Heart right ventricle (tissue), 16 donors: ENCODE data around the gene PAFAH1B1. TPM values are rescaled to one million over a fixed set of nuclear protein-coding genes. Genes with fewer than 3 reads are reported as not detected.

ENCODE experiments used
- ATAC-seq, 8 donors: fragments of 200-7000 bp; cut with Tn5 transposase; one replicate each; pipeline ENCODE4 v1.9.1; 2020; ENCODE audit warnings: mild to moderate bottlenecking in 8 of 8, moderate library complexity in 8 of 8, moderate number of reproducible peaks in 1 of 8
- DNase-seq, 2 donors: peaks; one replicate each; pipeline ENCODE4 v3.0.0-alpha.2; 2020
- H3K27ac ChIP-seq, 10 donors: fragments of 200-600 bp; sonication (generic) in 2 of 10; one replicate each; pipeline versions ENCODE4 v1.5.0 to v1.8.0; 2020 to 2022; ENCODE audit warnings: mild to moderate bottlenecking in 3 of 10
- H3K27me3 ChIP-seq, 7 donors: fragments of 200-600 bp; one replicate each; pipeline ENCODE4 v1.8.0; 2021 to 2022; ENCODE audit warnings: mild to moderate bottlenecking in 2 of 7
- H3K36me3 ChIP-seq, 9 donors: fragments of 200-600 bp; sonication (generic) in 1 of 9; one replicate each; pipeline versions ENCODE4 v1.5.0 to v1.8.0; 2020 to 2022; ENCODE audit warnings: mild to moderate bottlenecking in 2 of 9
- H3K4me1 ChIP-seq, 9 donors: fragments of 200-600 bp; sonication (generic) in 1 of 9; one replicate each; pipeline versions ENCODE4 v1.5.0 to v1.8.0; 2020 to 2022; ENCODE audit warnings: mild to moderate bottlenecking in 4 of 9
- H3K4me3 ChIP-seq, 10 donors: fragments of 200-600 bp; sonication (generic) in 2 of 10; one replicate each; pipeline versions ENCODE4 v1.5.0 to v1.8.0; 2020 to 2022; ENCODE audit warnings: mild to moderate bottlenecking in 7 of 10, moderate library complexity in 2 of 10
- H3K9me3 ChIP-seq, 11 donors: fragments of 200-600 bp in 10 of 11; sonication (generic) in 2 of 11; one replicate each; pipeline versions ENCODE4 v1.5.0 to v1.8.0; 2013 to 2022; ENCODE audit warnings: mild to moderate bottlenecking in 2 of 11, control low read depth in 1 of 11, moderate library complexity in 1 of 11
- CTCF ChIP-seq, 9 donors: fragments of 200-600 bp; sonication (generic) in 2 of 9; IDR thresholded peaks; one replicate each; pipeline versions ENCODE4 v1.5.0 to v1.8.0; 2021 to 2022; ENCODE audit warnings: antibody characterized with exemption in 9 of 9, mild to moderate bottlenecking in 5 of 9, moderate library complexity in 1 of 9
- WGBS, 2 donors: extraction: QIAGEN DNeasy Blood & Tissue Kit; methylation state at CpG; one replicate each; pipeline ENCODE4 v1.1.7; 2013; ENCODE audit warnings: inconsistent platforms in 1 of 2; 5-methylcytosine and 5-hydroxymethylcytosine counted together
- intact Hi-C, 10 donors: fragments of 100-400 bp; cut with DNase I; formaldehyde crosslinking; loops; one replicate each; pipeline versions ENCODE4 v1.11.1 to v1.14.2; 2022
- polyA plus RNA-seq, 2 donors: library from polyadenylated mRNA; stranded (reverse); fragments of 200-250 nt; gene quantifications; one replicate each; pipeline ENCODE4 v1.2.3, GENCODE V29; 2013
- total RNA-seq, 10 donors: library from RNA; stranded (reverse); fragmentation: NEBNext Ultra II Directional in 3 of 10; extraction: Animal tissue kit (Norgen Biotek cat#: 25700) in 3 of 10; gene quantifications; one replicate each; pipeline versions ENCODE4 v1.2.1 to v1.2.4, GENCODE V29; 2021 to 2023
- donor health status: Arrhythmogenic right ventricular cardiomyopathy.
- donor health status: ischemic (EF 13 %, LVEDD 7.1; RV severe dilation, severe dysfunction).
- donor health status: healthy with polysubstance abuse.
- donor health status: DM: no; HTN: yes; CAD: no.
- donor health status: DM: no; HTN: no; CAD: no.
- donor health status: ischemic (EF 25% LVEDD 6.9; RV normal size, moderate dysfunction).
- donor health status: ischemic (EF 25% LVEDD 5.7; RV mildly dilated, moderate dysfunction).
- donor health status: healthy.
- donor health status: DM: yes; HTN: yes; CAD: no.
- donor health status: Ischemic cardiomyopathy.
- donor health status: ischemic (EF 35%, LVEDD 5.7; RV mildly dilated, moderate dysfunction).
- donor health status: nonischemic (EF 11% LVEDD 7.7; RV severe dilation, severe dysfunction).
- donor health status: DM: yes; HTN: yes; CAD: no.
- donor health status: PGD.
- donor health status: ischemic (EF 29% LVEDD 5.4; RV normal size, mild dysfunction).
- donor health status: nonischemic (EF 23%, LVEDD 6.1; RV moderate dilation, normal function).

The PAFAH1B1 gene
- total and polyA plus RNA-seq, 12 donors, result 39.3 to 155 (median 130) TPM

GRCh38 chr17:2594722-2595599, 1.5 kb downstream of the PAFAH1B1 start:
- Histone ChIP-seq H3K27me3 (no peaks in the 10 kb centered on the region), H3K9me3 (no peaks in the 10 kb centered on the region), H3K4me1 (peaks cover 4 to 63% (median 59%) of the 10 kb centered on the region in 9 donors), H3K4me3 (peak overlapping the region; percentile 65 to 99 (median 98)), H3K27ac (peak overlapping the region; percentile 84 to 100 (median 99)), H3K36me3 (no peaks in the 10 kb centered on the region)
- DNase-seq, result no peak
- ATAC-seq, result no peak
- no peak for TF ChIP-seq CTCF (IDR thresholded peaks at IDR 0.05)
- intact Hi-C loops, result loop anchor here in 8 of 10 donors (5.0 to 10.0 kb wide), 5 partner anchors 70 to 180 kb away; no protein-coding TSS in a partner anchor
- 1 to 2% methylated on average over 16 of the region's 16 CpGs for WGBS, 2 donors

GRCh38 chr17:2595716-2596115, 2.3 kb downstream of the PAFAH1B1 start:
- intact Hi-C loops, result loop anchor here in 8 of 10 donors (5.0 to 10.0 kb wide), 5 partner anchors 69 to 181 kb away; no protein-coding TSS in a partner anchor
- ATAC-seq, result no peak
- no peak for TF ChIP-seq CTCF (IDR thresholded peaks at IDR 0.05)
- Histone ChIP-seq H3K27ac (peak overlapping the region in 3 of 10 donors; percentile 99 to 100 (median 99)), H3K9me3 (no peaks in the 10 kb centered on the region), H3K4me3 (peak overlapping the region in 9 of 10 donors; percentile 80 to 99 (median 98)), H3K27me3 (no peaks in the 10 kb centered on the region), H3K4me1 (peaks cover 4 to 71% (median 61%) of the 10 kb centered on the region in 9 donors), H3K36me3 (no peaks in the 10 kb centered on the region)
- WGBS, 2 donors, result 7 to 12% methylated on average over 4 of the region's 4 CpGs
- no peak for DNase-seq

- Histone ChIP-seq H3K4me3 (no peak overlapping the region), H3K36me3 (peaks cover 0 to 5% (median 0%) of the 10 kb centered on the region in 9 donors), H3K27me3 (no peaks in the 10 kb centered on the region), H3K9me3 (no peaks in the 10 kb centered on the region), H3K27ac (peak overlapping the region in 1 of 10 donors; percentile 3), H3K4me1 (peaks cover 4 to 86% (median 72%) of the 10 kb centered on the region in 9 donors)
- DNase-seq (no peak), ATAC-seq (no peak)
- no peak for TF ChIP-seq CTCF (IDR thresholded peaks at IDR 0.05)
- WGBS, 2 donors, result 77 to 80% methylated on average over 8 of the region's 8 CpGs
- intact Hi-C loops, result loop anchor here in 8 of 10 donors (5.0 to 10.0 kb wide), 5 partner anchors 67 to 183 kb away; no protein-coding TSS in a partner anchor
Measured at GRCh38 chr17:2598166-2598565, 4.7 kb downstream of the PAFAH1B1 start.

GRCh38 chr17:2602597-2603017, 9.2 kb downstream of the PAFAH1B1 start:
- intact Hi-C loops, result loop anchor here in 2 of 10 donors (10.0 kb wide), 1 partner anchor 52 kb away; no protein-coding TSS in a partner anchor
- DNase-seq (no peak), ATAC-seq (peak in 1 of 8 donors; percentile 23)
- Histone ChIP-seq H3K27ac (no peak overlapping the region), H3K36me3 (peaks cover 0 to 17% (median 0%) of the 10 kb centered on the region in 9 donors), H3K27me3 (no peaks in the 10 kb centered on the region), H3K4me1 (peaks cover 4 to 84% (median 72%) of the 10 kb centered on the region in 9 donors), H3K9me3 (no peaks in the 10 kb centered on the region), H3K4me3 (no peak overlapping the region)
- TF ChIP-seq CTCF (IDR thresholded peaks at IDR 0.05), result no peak
- WGBS, 2 donors, result 49 to 53% methylated on average over 6 of the region's 6 CpGs
